Stimulated activated naive CD8-positive, alpha-beta T cell treated with anti-CD3 and anti-CD28 coated beads, Interleukin-15, amount 100 ng/mL, for 72 hours (primary cell): ENCODE results near the gene SLC2A1.

Experiments used
- ATAC-seq: fragments of 150-1000 bp; cut with Tn5 transposase; 2 replicates; pipeline ENCODE4 v1.10.0; 2021; ENCODE audit warnings: mild to moderate bottlenecking, moderate library complexity
- DNase-seq, 2 donors: peaks; one replicate each; pipeline ENCODE4 v3.0.0; 2021 to 2022
- H3K27ac Mint-ChIP-seq, 2 donors: one replicate each; pipeline ENCODE4 v1.8.0; 2022; ENCODE audit warnings: mild to moderate bottlenecking in 2 of 2, mixed read lengths in 2 of 2, moderate library complexity in 2 of 2
- H3K27me3 Mint-ChIP-seq: one replicate; pipeline ENCODE4 v1.8.0; 2022; ENCODE audit warnings: mixed read lengths
- H3K4me1 Mint-ChIP-seq: one replicate; pipeline ENCODE4 v1.8.0; 2022; ENCODE audit warnings: mild to moderate bottlenecking, mixed read lengths
- H3K4me3 Mint-ChIP-seq, 2 donors: one replicate each; pipeline ENCODE4 v1.8.0; 2022; ENCODE audit warnings: mild to moderate bottlenecking in 2 of 2, mixed read lengths in 2 of 2, moderate library complexity in 1 of 2
- H3K9me3 Mint-ChIP-seq, 2 donors: one replicate each; pipeline ENCODE4 v1.8.0; 2022; ENCODE audit warnings: mixed read lengths in 2 of 2

Gene SLC2A1

GRCh38 chr1:42970143-42970542 lies 11.5 kb upstream of the SLC2A1 start:
- Mint-ChIP-seq H3K27me3 (no peaks in the 10 kb centered on the region), H3K27ac (no peak overlapping the region), H3K4me3 (no peak overlapping the region), H3K4me1 (peaks cover 5% of the 10 kb centered on the region), H3K9me3 (no peaks in the 10 kb centered on the region)
- DNase-seq (no peak), ATAC-seq (no peak)

- ATAC-seq: no peak
- peaks cover 1% of the 10 kb centered on the region for H3K27me3 Mint-ChIP-seq
- H3K27ac Mint-ChIP-seq: no peak overlapping the region
- DNase-seq: no peak
- H3K4me3 Mint-ChIP-seq: no peak overlapping the region
- peaks cover 8% of the 10 kb centered on the region for H3K4me1 Mint-ChIP-seq
- no peaks in the 10 kb centered on the region for H3K9me3 Mint-ChIP-seq
These were observed 10.0 kb upstream of the SLC2A1 start for GRCh38 chr1:42968654-42969053.

- H3K4me1 Mint-ChIP-seq: peaks cover 25% of the 10 kb centered on the region
- no peak for ATAC-seq
These were observed 8.3 kb upstream of the SLC2A1 start for GRCh38 chr1:42966688-42967612.

GRCh38 chr1:42965378-42965777 lies 6.7 kb upstream of the SLC2A1 start:
- ATAC-seq: no peak
- Mint-ChIP-seq H3K27me3 (peaks cover 19% of the 10 kb centered on the region), H3K9me3 (no peaks in the 10 kb centered on the region), H3K4me3 (no peak overlapping the region), H3K4me1 (peaks cover 37% of the 10 kb centered on the region), H3K27ac (no peak overlapping the region)
- no peak for DNase-seq

More at GRCh38 chr1:42966688-42967612, 8.3 kb upstream of the SLC2A1 start:
- no peak overlapping the region for H3K4me3 Mint-ChIP-seq
- no peaks in the 10 kb centered on the region for H3K9me3 Mint-ChIP-seq
- H3K27me3 Mint-ChIP-seq: peaks cover 8% of the 10 kb centered on the region
- DNase-seq: no peak
- no peak overlapping the region for H3K27ac Mint-ChIP-seq

GRCh38 chr1:42964044-42964812 lies 5.6 kb upstream of the SLC2A1 start:
- ATAC-seq (no peak), DNase-seq (no peak)
- Mint-ChIP-seq H3K4me1 (peaks cover 42% of the 10 kb centered on the region), H3K9me3 (no peaks in the 10 kb centered on the region), H3K27ac (no peak overlapping the region), H3K27me3 (peaks cover 20% of the 10 kb centered on the region), H3K4me3 (no peak overlapping the region)

GRCh38 chr1:42963378-42964043 lies 4.8 kb upstream of the SLC2A1 start:
- peak overlapping the region in 1 of 2 donors; percentile 51 for H3K4me3 Mint-ChIP-seq
- H3K27ac Mint-ChIP-seq: peak overlapping the region in 1 of 2 donors; percentile 41
- ATAC-seq: no peak
- no peak for DNase-seq
- H3K9me3 Mint-ChIP-seq: no peaks in the 10 kb centered on the region
- peaks cover 49% of the 10 kb centered on the region for H3K4me1 Mint-ChIP-seq
- H3K27me3 Mint-ChIP-seq: peaks cover 20% of the 10 kb centered on the region

- H3K9me3 Mint-ChIP-seq: no peaks in the 10 kb centered on the region
- H3K4me3 Mint-ChIP-seq: peak overlapping the region in 1 of 2 donors; percentile 51
- H3K27ac Mint-ChIP-seq: no peak overlapping the region
- peaks cover 49% of the 10 kb centered on the region for H3K4me1 Mint-ChIP-seq
- H3K27me3 Mint-ChIP-seq: peaks cover 20% of the 10 kb centered on the region
- DNase-seq: no peak
- ATAC-seq: no peak
These were observed 4.1 kb upstream of the SLC2A1 start for GRCh38 chr1:42962641-42963377.

GRCh38 chr1:42961312-42962091 lies 2.8 kb upstream of the SLC2A1 start:
- no peak for ATAC-seq
- H3K4me3 Mint-ChIP-seq: no peak overlapping the region
- H3K9me3 Mint-ChIP-seq: no peaks in the 10 kb centered on the region
- DNase-seq: no peak
- peaks cover 48% of the 10 kb centered on the region for H3K4me1 Mint-ChIP-seq
- no peak overlapping the region for H3K27ac Mint-ChIP-seq
- peaks cover 20% of the 10 kb centered on the region for H3K27me3 Mint-ChIP-seq

GRCh38 chr1:42960566-42961311 lies 2.1 kb upstream of the SLC2A1 start:
- no peak overlapping the region for H3K27ac Mint-ChIP-seq
- ATAC-seq (no peak), DNase-seq (no peak)
- H3K4me1 Mint-ChIP-seq: peaks cover 53% of the 10 kb centered on the region
- no peaks in the 10 kb centered on the region for H3K9me3 Mint-ChIP-seq
- H3K4me3 Mint-ChIP-seq: peak overlapping the region in 1 of 2 donors; percentile 1
- peaks cover 20% of the 10 kb centered on the region for H3K27me3 Mint-ChIP-seq

GRCh38 chr1:42960122-42960390 lies 1.4 kb upstream of the SLC2A1 start:
- peak overlapping the region in 1 of 2 donors; percentile 4 for H3K4me3 Mint-ChIP-seq

GRCh38 chr1:42957880-42958487 lies 684 bp downstream of the SLC2A1 start:
- H3K4me1 Mint-ChIP-seq: peaks cover 71% of the 10 kb centered on the region
- peak; percentile 64 for ATAC-seq
- peaks cover 12% of the 10 kb centered on the region for H3K27me3 Mint-ChIP-seq
- H3K27ac Mint-ChIP-seq: peak overlapping the region; percentile 97 to 99
- H3K9me3 Mint-ChIP-seq: no peaks in the 10 kb centered on the region
- peak overlapping the region; percentile 93 to 95 for H3K4me3 Mint-ChIP-seq
- peak; percentile 76 to 77 for DNase-seq

More at GRCh38 chr1:42960122-42960390, 1.4 kb upstream of the SLC2A1 start:
- Mint-ChIP-seq H3K9me3 (no peaks in the 10 kb centered on the region), H3K27me3 (peaks cover 20% of the 10 kb centered on the region), H3K27ac (no peak overlapping the region), H3K4me1 (peaks cover 60% of the 10 kb centered on the region)
- DNase-seq (no peak), ATAC-seq (no peak)

- H3K4me3 Mint-ChIP-seq: peak overlapping the region; percentile 93 to 95
- H3K27ac Mint-ChIP-seq: peak overlapping the region; percentile 97 to 99
- ATAC-seq: no peak
- H3K9me3 Mint-ChIP-seq: no peaks in the 10 kb centered on the region
- DNase-seq: peak in 1 of 2 donors; percentile 41
- H3K4me1 Mint-ChIP-seq: peaks cover 71% of the 10 kb centered on the region
- H3K27me3 Mint-ChIP-seq: peaks cover 12% of the 10 kb centered on the region
These were observed 1.3 kb downstream of the SLC2A1 start for GRCh38 chr1:42957229-42957879.

GRCh38 chr1:42956739-42957138 lies 1.9 kb downstream of the SLC2A1 start:
- DNase-seq: no peak
- ATAC-seq: no peak
- H3K4me1 Mint-ChIP-seq: peaks cover 73% of the 10 kb centered on the region
- peaks cover 12% of the 10 kb centered on the region for H3K27me3 Mint-ChIP-seq
- H3K27ac Mint-ChIP-seq: peak overlapping the region; percentile 97 to 99
- no peaks in the 10 kb centered on the region for H3K9me3 Mint-ChIP-seq
- peak overlapping the region; percentile 93 to 95 for H3K4me3 Mint-ChIP-seq
